ENCODE measurements around the gene PRKD1.

GRCh38 chr14:29821242-29821641, 106.4 kb downstream of the PRKD1 start:
- no peak for TF ChIP-seq CTCF (IDR thresholded peaks at IDR 0.05; ENCODE audit: poor library complexity)
- no peak for TF ChIP-seq EZH2phosphoT487 (IDR thresholded peaks at IDR 0.05; ENCODE audit: low read depth, severe bottlenecking, unreplicated experiment)

Data from hepatocyte (in vitro differentiated cells).